Naive thymus-derived CD8-positive, alpha-beta T cell (primary cell): ENCODE measurements around the gene HIGD1B. TPM values are rescaled to one million over a fixed set of nuclear protein-coding genes. Genes with fewer than 3 reads are reported as not detected.

Experiments used
- ATAC-seq, 2 donors: fragments of 150-1000 bp; cut with Tn5 transposase in 1 of 2; sonication (Bioruptor Pico), chemical (Tn5 transposase) in 1 of 2; 1 replicate in 1 of 2; 2 replicates in 1 of 2; pipeline ENCODE4 v1.10.0; 2021; ENCODE audit warnings: mild to moderate bottlenecking in 2 of 2, moderate library complexity in 2 of 2
- POLR2A ChIA-PET: fragments of 350-600 bp; sonication (Branson Sonifier 250); formaldehyde crosslinking; loops from one replicate; lab custom pipeline; 2021; ENCODE audit warnings: antibody characterized with exemption; lab: Charles Lee
- DNase-seq, 10 donors: peaks; one replicate each; pipeline versions ENCODE4 v3.0.0 to v3.0.0-alpha.2; 2020 to 2022
- H3K27ac Mint-ChIP-seq, 10 donors: one replicate each; pipeline ENCODE4 v1.8.0; 2020 to 2022; ENCODE audit warnings: mild to moderate bottlenecking in 10 of 10, mixed read lengths in 10 of 10, moderate library complexity in 4 of 10, inconsistent platforms in 1 of 10
- H3K27me3 Mint-ChIP-seq, 5 donors: one replicate each; pipeline ENCODE4 v1.8.0; 2021 to 2022; ENCODE audit warnings: mixed read lengths in 5 of 5
- H3K36me3 Mint-ChIP-seq, 3 donors: one replicate each; pipeline ENCODE4 v1.8.0; 2020 to 2022; ENCODE audit warnings: mixed read lengths in 3 of 3, mild to moderate bottlenecking in 2 of 3, inconsistent platforms in 1 of 3
- H3K4me1 Mint-ChIP-seq, 4 donors: one replicate each; pipeline ENCODE4 v1.8.0; 2021 to 2022; ENCODE audit warnings: mixed read lengths in 4 of 4
- H3K4me3 Mint-ChIP-seq, 10 donors: one replicate each; pipeline ENCODE4 v1.8.0; 2020 to 2022; ENCODE audit warnings: mild to moderate bottlenecking in 10 of 10, mixed read lengths in 10 of 10, moderate library complexity in 6 of 10, inconsistent platforms in 1 of 10
- H3K9me3 Mint-ChIP-seq, 9 donors: one replicate each; pipeline ENCODE4 v1.8.0; 2020 to 2022; ENCODE audit warnings: mixed read lengths in 9 of 9, mild to moderate bottlenecking in 3 of 9, inconsistent platforms in 1 of 9, moderate library complexity in 1 of 9
- polyA plus RNA-seq, 3 donors: library from polyadenylated mRNA; unstranded; fragments of 300-500 nt; fragmentation: Illumina TruSeq; gene quantifications; one replicate each; pipeline ENCODE4 v1.2.3, GENCODE V29; 2021
- total RNA-seq, 8 experiments: library from RNA in 2 of 8; stranded (reverse) in 2 of 8; gene quantifications; one replicate each; pipeline ENCODE4 v1.2.3 and lab custom pipeline; 2021 to 2026

HIGD1B gene
- total and polyA plus RNA-seq, 5 experiments from 2014 or later = 0.35 to 0.75 TPM; not detected in 3

DNA sequence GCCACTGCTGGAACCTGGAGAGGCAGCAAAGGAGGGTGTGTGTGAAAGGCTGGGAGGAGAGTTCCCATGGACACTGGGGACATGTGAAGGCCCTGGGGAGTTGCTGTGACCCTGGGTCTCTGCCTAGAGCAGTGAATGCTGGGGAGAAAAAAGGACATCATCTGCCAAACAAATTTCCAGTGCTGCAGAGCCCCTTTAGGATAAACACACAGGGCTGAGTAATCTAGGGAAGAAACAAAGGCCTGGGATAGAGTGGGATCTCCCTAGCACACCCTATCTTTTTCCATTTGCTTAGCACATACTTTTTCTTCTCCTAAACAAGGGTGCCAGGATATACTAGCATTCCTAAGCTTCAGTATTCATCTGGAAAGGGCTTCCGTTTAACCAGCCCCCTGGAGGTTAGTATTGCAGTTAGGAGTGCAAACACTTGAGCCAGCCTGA lies 3.3 kb upstream of the HIGD1B start:
- Mint-ChIP-seq H3K27ac (peak overlapping the region in 1 of 10 donors; percentile 46), H3K27me3 (no peaks in the 10 kb centered on the region), H3K4me3 (no peak overlapping the region), H3K36me3 (no peaks in the 10 kb centered on the region), H3K9me3 (no peaks in the 10 kb centered on the region), H3K4me1 (peaks cover 0 to 3% (median 0%) of the 10 kb centered on the region in 4 donors)
- ATAC-seq (no peak), DNase-seq (no peak)
- POLR2A ChIA-PET = no interaction called here

DNA sequence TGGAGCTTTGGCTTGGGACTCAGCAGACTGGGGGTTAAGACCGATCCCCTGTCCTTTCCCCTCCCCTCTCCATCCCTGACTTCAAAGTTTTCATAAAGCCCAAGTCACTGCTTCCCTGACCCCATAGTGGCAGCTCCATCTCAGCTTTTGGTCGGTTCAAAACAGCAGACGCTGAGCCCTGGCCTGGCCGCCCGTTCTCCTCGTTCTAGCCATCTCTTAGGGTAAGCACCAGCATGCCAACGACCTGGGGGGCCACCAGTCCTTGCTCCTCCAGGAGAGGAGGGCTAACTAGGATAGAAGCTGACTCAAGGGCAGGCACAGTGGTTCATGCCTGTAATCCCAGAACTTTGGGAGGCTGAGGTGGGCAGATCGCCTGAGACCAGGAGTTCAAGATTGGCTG lies 1.5 kb upstream of the HIGD1B start:
- peaks cover 0 to 16% (median 2%) of the 10 kb centered on the region in 3 donors for H3K36me3 Mint-ChIP-seq
- H3K4me1 Mint-ChIP-seq = peaks cover 0 to 5% (median 0%) of the 10 kb centered on the region in 4 donors
- H3K27me3 Mint-ChIP-seq = no peaks in the 10 kb centered on the region
- H3K9me3 Mint-ChIP-seq = no peaks in the 10 kb centered on the region
- H3K27ac Mint-ChIP-seq = peak overlapping the region in 1 of 10 donors; percentile 27
- ATAC-seq (no peak), DNase-seq (no peak)
- no peak overlapping the region for H3K4me3 Mint-ChIP-seq
- POLR2A ChIA-PET = no interaction called here

DNA sequence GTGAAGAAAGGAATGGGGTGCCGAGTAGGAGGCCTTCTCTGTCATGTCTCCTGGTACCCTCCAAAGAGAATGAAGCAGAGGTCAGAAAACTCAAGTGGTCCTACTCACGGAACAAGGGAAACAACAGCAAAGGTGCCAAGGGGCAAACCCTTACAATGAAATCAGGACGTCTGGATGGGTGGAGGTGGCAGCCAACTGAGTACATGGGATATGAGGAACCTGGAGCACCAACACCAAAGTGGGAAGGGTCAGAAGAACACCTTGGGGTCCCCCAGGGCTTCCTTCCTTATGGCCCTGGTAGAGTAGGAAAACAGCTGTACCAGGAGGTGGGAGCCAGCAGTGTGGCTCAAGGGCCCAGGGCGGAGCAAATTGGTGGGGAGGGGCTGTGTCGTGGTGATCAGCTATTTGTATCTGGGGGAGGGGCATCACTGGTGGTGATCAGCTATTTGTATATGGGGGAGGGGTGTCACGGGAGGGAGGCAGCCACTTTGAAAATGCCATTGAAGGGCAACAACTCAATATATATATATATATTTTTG lies 643 bp downstream of the HIGD1B start:
- Mint-ChIP-seq H3K4me1 (peaks cover 0 to 5% (median 0%) of the 10 kb centered on the region in 4 donors), H3K9me3 (no peaks in the 10 kb centered on the region), H3K36me3 (peaks cover 0 to 34% (median 7%) of the 10 kb centered on the region in 3 donors), H3K27me3 (no peaks in the 10 kb centered on the region), H3K27ac (peak overlapping the region in 8 of 10 donors; percentile 24 to 87 (median 60)), H3K4me3 (no peak overlapping the region)
- ATAC-seq = no peak
- POLR2A ChIA-PET = no interaction called here
- no peak for DNase-seq

DNA sequence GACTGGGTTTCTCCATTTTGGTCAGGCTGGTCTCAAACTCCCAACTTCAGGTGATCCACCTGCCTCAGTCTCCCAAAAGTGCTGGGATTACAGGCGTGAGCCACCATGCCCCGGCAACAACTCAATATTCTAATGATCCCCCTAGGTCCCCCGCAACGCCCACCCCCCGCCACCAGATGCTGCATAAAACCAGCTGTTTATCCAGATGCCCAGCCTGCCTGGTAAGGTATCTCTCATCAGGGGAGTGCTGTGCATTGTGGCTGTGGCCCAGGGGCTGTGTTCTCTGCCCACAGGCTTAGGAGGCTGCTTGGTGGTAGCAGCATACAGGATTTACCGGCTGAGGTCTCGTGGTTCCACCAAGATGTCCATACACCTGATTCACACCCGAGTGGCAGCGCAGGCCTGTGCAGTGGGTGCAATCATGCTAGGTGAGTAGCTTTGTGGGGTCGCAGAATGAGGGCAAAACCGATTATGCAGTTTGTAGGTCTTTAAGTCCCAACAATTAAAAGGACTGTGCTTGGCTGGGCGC lies 1.3 kb downstream of the HIGD1B start:
- POLR2A ChIA-PET = no interaction called here
- DNase-seq = no peak
- H3K4me1 Mint-ChIP-seq = peaks cover 0 to 5% (median 0%) of the 10 kb centered on the region in 4 donors
- peaks cover 0 to 41% (median 8%) of the 10 kb centered on the region in 3 donors for H3K36me3 Mint-ChIP-seq
- no peaks in the 10 kb centered on the region for H3K27me3 Mint-ChIP-seq
- no peak overlapping the region for H3K4me3 Mint-ChIP-seq
- no peak for ATAC-seq
- H3K27ac Mint-ChIP-seq = no peak overlapping the region
- no peaks in the 10 kb centered on the region for H3K9me3 Mint-ChIP-seq

DNA sequence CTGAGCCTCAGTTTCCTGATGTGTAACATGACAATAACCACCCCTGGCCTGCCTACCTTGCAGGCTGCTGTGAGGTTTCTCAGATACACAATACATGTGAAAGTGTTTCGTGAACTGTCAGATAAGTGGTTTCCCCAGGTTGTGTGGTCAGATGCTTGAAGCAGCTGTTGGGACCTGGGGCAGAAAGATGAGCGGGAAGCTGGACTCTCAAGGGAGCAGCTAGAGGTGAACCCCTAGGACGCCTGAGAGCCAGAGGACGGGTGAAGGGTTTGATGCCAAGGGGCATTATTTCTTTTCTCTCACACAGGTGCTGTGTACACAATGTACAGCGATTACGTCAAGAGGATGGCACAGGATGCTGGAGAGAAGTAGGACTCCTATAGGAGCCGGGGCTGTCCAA lies 2.3 kb downstream of the HIGD1B start:
- Mint-ChIP-seq H3K27me3 (no peaks in the 10 kb centered on the region), H3K9me3 (no peaks in the 10 kb centered on the region), H3K36me3 (peaks cover 0 to 50% (median 17%) of the 10 kb centered on the region in 3 donors), H3K4me3 (no peak overlapping the region), H3K4me1 (peaks cover 0 to 5% (median 0%) of the 10 kb centered on the region in 4 donors), H3K27ac (peak overlapping the region in 4 of 10 donors; percentile 14 to 77 (median 38))
- DNase-seq (no peak), ATAC-seq (no peak)
- POLR2A ChIA-PET = no interaction called here

DNA sequence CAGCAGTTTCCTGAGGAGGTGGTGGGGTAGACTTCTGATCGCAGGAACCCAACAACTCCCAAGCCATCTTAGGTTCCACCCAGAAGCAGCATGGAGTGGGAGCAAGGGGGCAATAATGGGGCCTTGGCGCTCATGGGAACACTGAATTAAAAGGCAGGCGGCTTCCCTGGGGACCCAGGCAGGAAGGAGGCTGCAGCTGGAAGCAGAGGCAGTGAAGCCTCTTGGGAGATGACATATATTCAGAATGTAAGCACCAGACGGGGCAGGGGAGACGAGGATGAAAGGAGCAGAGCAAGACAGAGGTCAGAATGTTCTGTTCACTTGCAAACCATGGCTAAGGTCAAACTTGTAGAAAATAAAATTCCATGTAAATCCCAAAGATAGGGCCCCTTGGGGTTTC lies 2.9 kb downstream of the HIGD1B start:
- H3K27ac Mint-ChIP-seq = peak overlapping the region in 4 of 10 donors; percentile 37 to 77 (median 67)
- peaks cover 0 to 5% (median 0%) of the 10 kb centered on the region in 4 donors for H3K4me1 Mint-ChIP-seq
- H3K9me3 Mint-ChIP-seq = no peaks in the 10 kb centered on the region
- no peak for DNase-seq
- H3K4me3 Mint-ChIP-seq = no peak overlapping the region
- POLR2A ChIA-PET = no interaction called here
- H3K27me3 Mint-ChIP-seq = no peaks in the 10 kb centered on the region
- no peak for ATAC-seq
- H3K36me3 Mint-ChIP-seq = peaks cover 0 to 56% (median 17%) of the 10 kb centered on the region in 3 donors

DNA sequence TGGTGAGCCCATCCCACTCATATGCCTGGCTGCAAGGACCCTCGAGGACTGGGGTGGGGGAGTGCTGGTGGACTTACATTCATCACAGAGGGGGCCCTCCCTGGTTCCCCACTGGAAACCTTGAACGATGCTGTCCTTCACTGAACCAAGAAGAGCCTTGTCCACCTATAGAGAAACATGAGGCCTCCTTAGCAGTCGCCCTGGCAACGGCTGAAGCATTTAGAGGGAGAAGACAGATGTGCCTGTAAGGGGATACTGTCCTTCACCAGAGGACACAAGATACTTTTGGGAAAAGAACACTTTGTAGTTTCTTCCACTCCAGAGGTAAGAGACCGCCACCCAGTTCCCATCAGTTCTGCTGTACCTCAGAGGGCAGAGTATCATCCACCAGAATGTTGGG lies 6.5 kb downstream of the HIGD1B start:
- H3K27ac Mint-ChIP-seq = peak overlapping the region in 1 of 10 donors; percentile 32

DNA sequence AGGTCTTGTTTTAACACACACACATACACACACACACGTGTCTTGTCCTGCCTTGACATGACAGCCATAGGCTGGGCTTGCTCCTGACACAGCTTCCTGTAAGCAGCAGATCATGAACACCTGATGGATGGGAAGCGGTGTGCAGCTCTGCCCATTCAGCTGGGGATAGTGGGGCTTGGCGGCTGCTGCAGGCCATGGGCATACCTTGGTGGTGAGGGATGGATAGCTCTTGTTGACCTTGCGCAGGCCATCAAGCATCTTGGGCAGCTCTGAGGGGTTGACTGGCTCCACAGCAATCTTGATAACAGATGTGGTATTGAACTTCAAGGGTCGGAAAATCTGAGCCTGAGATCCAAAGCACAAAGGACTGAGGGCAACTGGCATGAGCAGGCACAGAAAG lies 12.0 kb downstream of the HIGD1B start:
- peaks cover 0 to 4% (median 0%) of the 10 kb centered on the region in 4 donors for H3K4me1 Mint-ChIP-seq
- POLR2A ChIA-PET = interaction anchor here (0.7 kb wide), 1 partner anchor 302 kb away, joined by 4 read pairs; no protein-coding TSS in a partner anchor
- no peaks in the 10 kb centered on the region for H3K9me3 Mint-ChIP-seq
- ATAC-seq = no peak
- DNase-seq = no peak
- H3K27ac Mint-ChIP-seq = no peak overlapping the region
- no peak overlapping the region for H3K4me3 Mint-ChIP-seq
- no peaks in the 10 kb centered on the region for H3K27me3 Mint-ChIP-seq
- peaks cover 0 to 94% (median 30%) of the 10 kb centered on the region in 3 donors for H3K36me3 Mint-ChIP-seq

More for the DNA sequence above, 6.5 kb downstream of the HIGD1B start:
- no peaks in the 10 kb centered on the region for H3K9me3 Mint-ChIP-seq
- ATAC-seq = no peak
- POLR2A ChIA-PET = no interaction called here
- no peak for DNase-seq
- no peaks in the 10 kb centered on the region for H3K27me3 Mint-ChIP-seq
- H3K4me1 Mint-ChIP-seq = peaks cover 0 to 2% (median 0%) of the 10 kb centered on the region in 4 donors
- no peak overlapping the region for H3K4me3 Mint-ChIP-seq
- H3K36me3 Mint-ChIP-seq = peaks cover 0 to 88% (median 32%) of the 10 kb centered on the region in 3 donors

DNA sequence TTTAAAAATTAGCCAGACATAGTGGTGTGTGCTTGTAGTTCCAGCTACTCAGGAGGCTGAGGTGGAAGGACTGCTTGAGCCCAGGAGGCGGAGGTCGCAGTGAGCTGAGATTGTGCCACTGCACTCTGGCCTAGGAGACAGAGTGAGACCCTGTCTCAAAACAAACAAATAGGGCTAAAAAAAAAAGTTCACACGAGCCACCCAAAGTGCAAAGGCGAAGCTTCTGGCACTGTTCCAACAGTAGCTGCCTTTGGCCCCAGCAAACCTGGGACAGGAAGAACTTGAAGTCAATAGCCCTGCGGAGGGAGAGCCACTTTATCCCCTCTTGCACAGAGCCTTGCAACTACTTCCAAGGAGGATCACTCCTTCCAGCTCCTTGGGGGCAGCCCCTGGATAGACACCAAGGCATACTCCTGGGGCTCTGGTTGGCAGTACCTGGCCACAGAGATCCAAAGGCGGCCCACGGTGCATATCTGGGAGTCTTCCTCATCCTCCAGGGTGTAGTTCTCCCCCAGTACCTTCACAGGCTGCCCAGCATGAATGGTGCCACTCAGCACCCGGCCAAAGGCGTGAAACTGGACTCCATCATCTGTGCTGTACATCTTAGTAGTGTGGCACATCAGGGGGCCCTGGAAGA lies 14.7 kb downstream of the HIGD1B start:
- H3K4me3 Mint-ChIP-seq = no peak overlapping the region
- ATAC-seq (no peak), DNase-seq (no peak)
- no peaks in the 10 kb centered on the region for H3K27me3 Mint-ChIP-seq
- POLR2A ChIA-PET = no interaction called here
- H3K27ac Mint-ChIP-seq = no peak overlapping the region
- H3K36me3 Mint-ChIP-seq = peaks cover 0 to 88% (median 16%) of the 10 kb centered on the region in 3 donors
- no peaks in the 10 kb centered on the region for H3K9me3 Mint-ChIP-seq
- H3K4me1 Mint-ChIP-seq = peaks cover 0 to 4% (median 0%) of the 10 kb centered on the region in 4 donors

DNA sequence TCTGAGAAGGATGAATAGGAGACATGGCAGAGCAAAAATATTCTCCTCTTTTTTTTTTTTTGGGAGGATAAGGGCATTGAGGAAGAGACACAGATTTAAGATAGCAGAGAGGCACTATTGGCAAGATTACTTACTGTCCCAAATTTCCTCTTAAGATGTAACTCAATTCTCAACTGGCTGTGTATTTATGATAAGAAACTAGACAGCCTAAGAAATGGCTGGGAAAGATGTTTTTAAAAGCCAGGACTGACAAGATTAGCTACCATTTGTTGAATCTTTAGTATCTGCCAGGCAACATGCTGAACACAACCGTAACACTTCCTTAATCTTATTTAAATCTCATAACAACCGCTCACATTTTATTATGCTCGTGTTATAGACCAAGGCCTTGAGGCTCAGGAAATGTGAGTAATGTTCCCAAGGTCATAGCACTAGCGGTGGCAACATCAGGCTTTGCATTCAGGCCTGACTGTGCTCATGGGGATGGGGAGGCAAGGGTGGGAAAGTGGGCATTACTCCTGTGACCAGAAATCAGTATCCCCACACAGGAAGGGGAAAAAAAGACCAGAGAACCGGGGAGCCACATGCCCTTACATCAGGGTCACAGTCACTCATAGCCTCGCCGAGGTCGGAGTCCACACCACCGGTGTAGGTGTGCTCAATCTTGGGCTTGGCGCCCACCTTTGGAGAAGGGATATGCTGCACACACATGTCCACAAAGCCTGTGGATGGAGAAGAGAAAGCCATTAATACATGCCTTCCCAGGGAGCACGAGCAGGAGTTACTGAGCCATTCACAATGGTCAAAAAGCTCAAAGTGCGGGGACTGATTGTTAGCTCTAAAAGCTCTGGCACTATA lies 15.6 kb downstream of the HIGD1B start:
- Mint-ChIP-seq H3K27me3 (no peaks in the 10 kb centered on the region), H3K4me1 (peaks cover 0 to 4% (median 0%) of the 10 kb centered on the region in 4 donors), H3K4me3 (no peak overlapping the region), H3K9me3 (no peaks in the 10 kb centered on the region), H3K27ac (no peak overlapping the region), H3K36me3 (peaks cover 0 to 88% (median 16%) of the 10 kb centered on the region in 3 donors)
- ATAC-seq (no peak), DNase-seq (no peak)
- POLR2A ChIA-PET = interaction anchor here (0.7 to 1.6 kb wide), 2 partner anchors 88 to 1123 kb away, joined by 3 to 7 read pairs; no protein-coding TSS in a partner anchor

DNA sequence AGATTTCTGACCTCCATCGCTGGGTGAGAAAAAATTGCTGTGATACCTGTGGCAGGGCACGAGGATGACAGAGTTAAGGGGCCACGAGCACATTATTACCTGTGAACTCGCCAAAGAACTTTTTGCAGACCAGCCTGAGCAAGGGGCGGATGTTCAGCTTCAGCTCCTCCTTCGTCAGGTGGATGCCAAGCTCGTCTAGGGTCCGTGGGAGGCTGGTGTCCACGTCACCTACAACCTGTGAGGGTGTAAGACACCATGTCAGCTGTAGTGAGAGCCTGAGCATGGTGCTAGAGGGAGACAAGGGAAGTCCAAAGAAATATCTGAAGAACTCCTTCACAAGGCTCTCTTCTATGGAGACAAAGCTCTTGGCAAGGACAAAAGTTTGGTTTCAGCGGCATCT lies 17.1 kb downstream of the HIGD1B start:
- no peak overlapping the region for H3K27ac Mint-ChIP-seq
- POLR2A ChIA-PET = interaction anchor here (1.6 kb wide), 1 partner anchor 89 kb away, joined by 7 read pairs; no protein-coding TSS in a partner anchor
- H3K27me3 Mint-ChIP-seq = no peaks in the 10 kb centered on the region
- ATAC-seq = peak in 1 of 2 donors; percentile 14
- H3K9me3 Mint-ChIP-seq = no peaks in the 10 kb centered on the region
- H3K36me3 Mint-ChIP-seq = peaks cover 0 to 91% (median 12%) of the 10 kb centered on the region in 3 donors
- DNase-seq = no peak
- H3K4me3 Mint-ChIP-seq = no peak overlapping the region
- peaks cover 0 to 2% (median 0%) of the 10 kb centered on the region in 4 donors for H3K4me1 Mint-ChIP-seq

DNA sequence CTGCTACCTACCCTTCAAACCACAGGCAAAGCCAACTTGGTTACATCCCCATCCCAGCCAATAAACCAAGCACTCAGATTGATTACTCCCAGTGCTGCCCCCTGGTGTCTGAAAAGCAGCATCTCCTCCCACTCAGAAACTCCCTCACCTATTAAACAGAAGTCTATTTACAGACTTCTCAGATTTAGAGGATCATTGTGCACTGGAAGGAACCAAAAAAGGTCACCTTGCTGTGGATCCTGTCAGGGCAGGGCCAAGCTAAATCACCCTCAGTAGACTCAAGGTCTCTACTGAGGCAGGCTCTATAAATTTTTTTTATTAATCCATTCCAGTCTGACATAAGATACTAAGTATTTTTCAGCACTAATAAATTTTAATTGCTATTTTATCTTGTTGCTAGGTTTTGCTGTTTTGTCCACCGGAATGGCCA lies 17.6 kb downstream of the HIGD1B start:
- Mint-ChIP-seq H3K27ac (peak overlapping the region in 1 of 10 donors; percentile 28), H3K36me3 (peaks cover 0 to 91% (median 11%) of the 10 kb centered on the region in 3 donors), H3K9me3 (no peaks in the 10 kb centered on the region), H3K4me1 (peaks cover 0 to 1% (median 0%) of the 10 kb centered on the region in 4 donors), H3K4me3 (no peak overlapping the region), H3K27me3 (no peaks in the 10 kb centered on the region)
- DNase-seq (peak; percentile 40 to 84 (median 69)), ATAC-seq (peak; percentile 74 to 84)
- POLR2A ChIA-PET = interaction anchor here (1.6 kb wide), 1 partner anchor 89 kb away, joined by 7 read pairs; no protein-coding TSS in a partner anchor
